Measurements from ENCODE around the gene SLAMF1. TPM values are rescaled to one million over a fixed set of nuclear protein-coding genes. Genes with fewer than 3 reads are reported as not detected.
"Not testable (repeated sequence)": the region's sequence is repeated elsewhere in the genome, so short reads cannot be mapped to it uniquely, and the experiment has no call there.

SLAMF1 gene
- total RNA-seq = 1 to 10 TPM in 2 of 4 donors, under 1 TPM in 1, not detected in 1; 0.42 to 7.1 (median 4.4) TPM

DNA sequence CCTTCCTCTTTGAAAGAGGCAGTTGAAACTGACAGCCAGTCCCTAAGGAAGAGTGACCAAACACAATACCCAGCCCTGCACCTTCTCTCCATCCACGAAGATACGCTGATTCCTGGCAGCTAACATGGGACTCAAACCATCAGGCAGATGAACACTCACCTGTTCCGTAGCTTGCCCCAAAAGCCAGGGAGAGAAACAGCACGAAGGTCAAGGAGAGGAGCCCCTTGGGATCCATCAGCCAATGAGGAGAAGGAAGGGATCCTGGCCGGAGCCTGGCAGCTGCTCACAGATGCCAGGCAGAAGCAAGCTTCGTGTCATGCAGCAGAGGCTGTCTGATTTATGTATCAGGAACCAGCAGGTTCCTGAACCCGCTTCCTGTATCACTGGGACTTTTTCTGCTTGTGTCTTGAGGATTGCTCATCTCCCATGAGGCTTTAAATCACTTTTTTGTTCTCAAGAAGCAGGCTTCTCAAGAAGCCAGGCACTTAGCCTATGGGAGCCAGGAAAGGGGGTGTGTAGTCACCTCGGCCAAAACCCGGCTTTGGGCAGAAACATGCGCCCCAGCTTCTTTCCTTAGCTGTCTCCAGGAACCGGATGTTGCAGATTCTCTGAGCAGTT lies at the start of gene SLAMF1:
Gene SLAMF1, minus strand, starts transcription at position 334 of the 618 bp plus-strand sequence. Its CDS starts 99 bp downstream, at position 235.
- no peak for DNase-seq (ENCODE audit: low spot score in 2 of 2)
- TF ChIP-seq POLR2A (IDR thresholded peaks at IDR 0.05) = no peak
- TF ChIP-seq, protein P1, sequence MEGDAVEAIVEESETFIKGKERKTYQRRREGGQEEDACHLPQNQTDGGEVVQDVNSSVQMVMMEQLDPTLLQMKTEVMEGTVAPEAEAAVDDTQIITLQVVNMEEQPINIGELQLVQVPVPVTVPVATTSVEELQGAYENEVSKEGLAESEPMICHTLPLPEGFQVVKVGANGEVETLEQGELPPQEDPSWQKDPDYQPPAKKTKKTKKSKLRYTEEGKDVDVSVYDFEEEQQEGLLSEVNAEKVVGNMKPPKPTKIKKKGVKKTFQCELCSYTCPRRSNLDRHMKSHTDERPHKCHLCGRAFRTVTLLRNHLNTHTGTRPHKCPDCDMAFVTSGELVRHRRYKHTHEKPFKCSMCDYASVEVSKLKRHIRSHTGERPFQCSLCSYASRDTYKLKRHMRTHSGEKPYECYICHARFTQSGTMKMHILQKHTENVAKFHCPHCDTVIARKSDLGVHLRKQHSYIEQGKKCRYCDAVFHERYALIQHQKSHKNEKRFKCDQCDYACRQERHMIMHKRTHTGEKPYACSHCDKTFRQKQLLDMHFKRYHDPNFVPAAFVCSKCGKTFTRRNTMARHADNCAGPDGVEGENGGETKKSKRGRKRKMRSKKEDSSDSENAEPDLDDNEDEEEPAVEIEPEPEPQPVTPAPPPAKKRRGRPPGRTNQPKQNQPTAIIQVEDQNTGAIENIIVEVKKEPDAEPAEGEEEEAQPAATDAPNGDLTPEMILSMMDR (IDR thresholded peaks at IDR 0.05) = no peak
- no peak within 1 kb of the TSS for H3K4me3 ChIP-seq (ENCODE audit: low read depth, poor library complexity, severe bottlenecking)
- intact Hi-C loops (cut with DNase I; ENCODE audit: low total_unique reads) = no loop called here
- 50 to 52% methylated on average over 11 of the region's 11 CpGs for WGBS, 2 donors

- H3K4me3 ChIP-seq (ENCODE audit: low read depth, poor library complexity, severe bottlenecking); DNase-seq (ENCODE audit: low spot score in 2 of 2); intact Hi-C loops (cut with DNase I; ENCODE audit: low total_unique reads): not testable (repeated sequence)
- 83 to 84% methylated on average over 10 of the region's 10 CpGs for WGBS, 2 donors
Observed at GRCh38 chr1:160692390-160692789, 45.5 kb upstream of the SLAMF1 start.

DNA sequence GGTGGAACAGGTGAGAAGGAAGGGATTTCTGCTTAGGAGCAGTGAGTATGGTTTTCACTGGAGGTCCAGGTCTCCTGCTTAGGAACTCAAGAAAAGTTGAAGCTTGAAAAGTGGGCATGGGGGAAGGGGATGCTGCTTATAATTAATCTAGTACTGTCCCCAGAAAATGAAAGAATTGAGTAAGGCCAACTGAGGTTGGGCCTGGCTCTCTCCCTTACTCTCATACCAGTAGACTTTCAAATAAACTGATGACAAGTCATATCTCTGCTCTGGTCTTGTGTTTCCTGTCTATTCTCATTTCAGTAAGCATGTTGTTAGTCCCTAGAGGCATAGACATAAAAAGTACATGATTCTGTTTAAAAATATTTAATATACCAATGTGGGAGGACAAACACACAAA lies 38.4 kb upstream of the SLAMF1 start:
- intact Hi-C loops (cut with DNase I; ENCODE audit: low total_unique reads) = no loop called here
- H3K4me3 ChIP-seq (ENCODE audit: low read depth, poor library complexity, severe bottlenecking) = no peak overlapping the region
- no peak for TF ChIP-seq POLR2A (IDR thresholded peaks at IDR 0.05)
- TF ChIP-seq, protein P1 (IDR thresholded peaks at IDR 0.05) = no peak
- DNase-seq (ENCODE audit: low spot score in 2 of 2) = no peak

DNA sequence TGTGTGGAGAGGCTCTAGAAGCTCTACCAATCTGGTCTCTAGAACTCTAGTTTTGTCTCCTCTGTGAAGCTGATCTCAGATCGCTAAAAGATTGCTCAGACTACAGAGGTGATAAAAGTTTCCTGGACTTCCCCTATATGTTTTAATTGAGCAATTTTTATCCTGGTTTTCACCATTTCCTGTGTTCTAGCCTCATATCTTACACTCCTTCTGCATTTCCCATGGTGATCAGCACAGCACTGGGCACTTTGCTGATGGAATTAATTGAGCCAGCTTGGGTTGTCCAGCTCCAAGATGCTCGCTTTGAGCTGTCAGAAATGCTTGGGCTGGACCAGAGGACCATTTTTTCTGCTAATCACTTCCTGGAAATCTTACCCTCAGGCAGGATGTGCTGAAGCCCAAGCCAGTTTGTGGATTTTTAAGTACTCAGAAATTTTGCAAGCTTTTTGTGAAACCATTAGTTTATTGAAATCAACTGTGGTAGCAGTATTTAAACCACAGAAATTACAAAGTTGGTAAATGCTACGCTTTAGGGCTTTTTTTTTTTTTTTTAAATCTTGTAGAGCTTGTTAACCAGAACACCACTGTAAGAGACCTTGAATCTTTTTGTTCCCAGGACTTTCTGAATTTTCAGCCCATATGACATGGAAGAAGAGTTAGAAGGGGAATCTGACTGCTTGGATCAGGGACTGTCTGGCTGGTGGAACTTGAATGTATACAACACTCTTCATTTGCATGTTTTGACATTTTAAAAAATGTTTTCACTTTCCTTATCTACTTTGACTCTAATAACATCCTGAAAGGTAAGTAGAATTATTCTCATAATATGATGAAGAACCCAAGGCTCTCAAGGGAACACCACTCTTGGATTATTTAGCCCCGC lies 36.4 kb upstream of the SLAMF1 start:
- no peak for DNase-seq (ENCODE audit: low spot score in 2 of 2)
- intact Hi-C loops (cut with DNase I; ENCODE audit: low total_unique reads) = no loop called here
- WGBS, 2 donors = 59 to 75% methylated on average over 4 of the region's 4 CpGs
- no peak overlapping the region for H3K4me3 ChIP-seq (ENCODE audit: low read depth, poor library complexity, severe bottlenecking)
- TF ChIP-seq POLR2A (IDR thresholded peaks at IDR 0.05) = no peak
- TF ChIP-seq, protein P1 (IDR thresholded peaks at IDR 0.05) = no peak

GRCh38 chr1:160681891-160682140 lies 35.0 kb upstream of the SLAMF1 start:
- DNase-seq (ENCODE audit: low spot score in 2 of 2) = no peak
- H3K4me3 ChIP-seq (ENCODE audit: low read depth, poor library complexity, severe bottlenecking) = no peak overlapping the region
- TF ChIP-seq, protein P1 (IDR thresholded peaks at IDR 0.05) = no peak
- no peak for TF ChIP-seq POLR2A (IDR thresholded peaks at IDR 0.05)
- intact Hi-C loops (cut with DNase I; ENCODE audit: low total_unique reads) = no loop called here
- 87 to 88% methylated on average over 3 of the region's 3 CpGs for WGBS, 2 donors

DNA sequence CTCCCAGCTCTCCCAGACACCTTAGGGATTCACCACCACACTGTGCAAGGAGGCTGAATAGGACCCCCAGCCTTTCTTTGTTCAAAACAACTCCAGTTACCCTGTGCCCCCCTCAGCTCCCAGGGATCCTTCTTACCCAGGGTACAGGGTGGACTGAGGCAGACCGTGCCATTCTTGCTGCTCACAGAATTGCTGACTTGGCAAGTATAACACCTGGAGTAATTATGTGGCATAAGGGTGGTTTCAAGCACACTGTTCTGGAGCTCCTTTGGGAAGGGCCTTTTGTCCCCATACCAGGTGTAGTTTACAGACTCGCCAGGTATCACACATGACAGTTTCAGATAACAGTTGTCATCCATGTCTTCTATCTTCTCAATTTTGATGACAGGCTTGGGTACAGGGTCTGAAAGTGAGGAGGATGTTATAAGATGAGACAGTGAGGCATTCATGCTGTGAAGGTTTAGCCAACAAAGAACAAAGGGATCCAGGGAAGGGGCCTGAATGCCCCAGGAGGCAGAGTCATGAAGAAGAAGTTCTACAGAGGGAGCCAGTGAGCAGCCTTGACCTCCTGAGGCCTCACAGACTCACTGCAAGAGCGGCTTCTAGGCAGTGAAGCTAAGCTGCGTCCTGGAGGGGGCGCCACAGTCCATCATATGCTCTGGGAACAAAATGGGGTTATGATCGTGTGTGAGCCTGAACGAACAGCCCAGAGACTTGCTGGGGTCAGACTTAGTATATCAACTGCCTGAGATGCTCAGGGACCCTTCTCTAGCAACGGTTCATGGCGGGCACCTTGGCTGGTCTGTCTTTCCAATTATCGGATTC lies 34.4 kb upstream of the SLAMF1 start:
- DNase-seq (ENCODE audit: low spot score in 2 of 2) = peak; percentile 63 to 92
- no peak for TF ChIP-seq POLR2A (IDR thresholded peaks at IDR 0.05)
- TF ChIP-seq, protein P1 (IDR thresholded peaks at IDR 0.05) = no peak
- WGBS, 2 donors = 51 to 57% methylated on average over 10 of the region's 10 CpGs
- intact Hi-C loops (cut with DNase I; ENCODE audit: low total_unique reads) = no loop called here
- no peak overlapping the region for H3K4me3 ChIP-seq (ENCODE audit: low read depth, poor library complexity, severe bottlenecking)

All from lower leg skin (tissue), 4 donors.